ENCODE results near the gene MYO5C.

GRCh38 chr15:52280326-52281084, 15.1 kb downstream of the MYO5C start:
- no peak for TF ChIP-seq CTCF (IDR thresholded peaks at IDR 0.05)
- no peak for TF ChIP-seq POLR2A (IDR thresholded peaks at IDR 0.05)

Data from uterus (tissue), 2 donors.